GM20431 (cell line): ENCODE data around the gene PSG2.
"Not testable (repeated sequence)": the region's sequence is repeated elsewhere in the genome, so short reads cannot be mapped to it uniquely, and the experiment has no call there.

Source experiments
- in situ Hi-C: fragments of 300-500 bp; cut with MseI, MboI; formaldehyde crosslinking; loops from one replicate; pipeline ENCODE4 v1.15.0; 2020; ENCODE audit warnings: low sequenced_read_pairs; ENCODE audit not compliant: unreplicated experiment

PSG2 gene

GRCh38 chr19:43083721-43084120 is 1.2 kb upstream of the PSG2 start:
- in situ Hi-C loops: not testable (repeated sequence)

DNA sequence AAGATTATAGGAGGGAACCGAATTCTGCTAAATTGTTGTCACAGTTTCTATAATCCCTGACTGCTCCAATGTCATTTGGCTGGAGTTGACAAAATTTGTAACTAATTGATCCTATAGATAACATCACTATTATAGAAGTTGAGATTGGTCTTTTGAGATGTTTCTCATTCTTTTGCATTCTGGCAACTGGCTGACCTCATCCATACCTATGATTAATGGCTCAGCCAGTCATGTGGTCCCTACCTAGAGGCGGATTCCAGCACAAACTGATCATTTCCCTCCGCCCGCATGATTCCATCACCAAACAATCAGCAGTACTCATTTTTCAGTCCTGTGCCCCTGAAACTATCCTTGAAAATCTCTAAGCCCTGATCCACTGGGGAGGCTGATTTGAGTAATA is 4.2 kb downstream of the PSG2 start:
- in situ Hi-C loops: no loop called here

DNA sequence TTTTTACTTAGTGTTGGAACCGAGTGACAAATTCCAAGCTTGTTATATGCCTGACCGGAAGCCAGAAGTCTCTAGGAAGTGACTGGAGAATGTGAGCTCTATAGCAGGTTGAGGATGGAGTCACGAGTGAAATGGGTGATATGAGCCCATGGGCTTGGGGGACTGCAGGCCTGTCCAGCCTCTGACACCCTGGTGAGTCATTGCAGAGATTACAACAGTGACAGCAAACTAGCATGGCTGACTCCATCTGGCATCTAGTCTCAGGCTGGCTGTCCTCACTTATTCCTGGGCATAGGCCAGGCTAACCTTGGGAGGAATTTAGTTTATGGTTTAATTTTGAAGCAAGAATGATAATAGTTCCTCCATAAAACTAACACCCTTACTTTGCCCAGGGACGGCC is 4.6 kb downstream of the PSG2 start:
- in situ Hi-C loops: not testable (repeated sequence)

DNA sequence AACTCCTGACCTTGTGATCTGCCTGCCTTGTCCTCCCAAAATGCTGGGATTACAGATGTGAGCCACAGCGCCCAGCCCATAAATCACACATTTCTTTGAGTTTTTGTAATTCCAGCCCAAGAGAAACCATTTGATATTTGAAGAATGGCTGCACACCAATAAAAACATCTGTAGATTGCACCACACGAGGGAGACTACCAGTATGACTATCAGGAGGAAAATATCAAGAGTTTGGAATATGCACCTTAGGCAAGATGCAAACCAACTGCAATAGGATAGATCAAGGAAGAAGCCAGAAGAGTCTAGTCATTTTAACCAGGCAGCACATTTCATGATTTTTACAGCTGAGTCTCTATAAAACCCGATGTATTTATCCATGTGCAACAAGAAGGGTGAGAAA is 20.1 kb downstream of the PSG2 start:
- in situ Hi-C loops: not testable (repeated sequence)

DNA sequence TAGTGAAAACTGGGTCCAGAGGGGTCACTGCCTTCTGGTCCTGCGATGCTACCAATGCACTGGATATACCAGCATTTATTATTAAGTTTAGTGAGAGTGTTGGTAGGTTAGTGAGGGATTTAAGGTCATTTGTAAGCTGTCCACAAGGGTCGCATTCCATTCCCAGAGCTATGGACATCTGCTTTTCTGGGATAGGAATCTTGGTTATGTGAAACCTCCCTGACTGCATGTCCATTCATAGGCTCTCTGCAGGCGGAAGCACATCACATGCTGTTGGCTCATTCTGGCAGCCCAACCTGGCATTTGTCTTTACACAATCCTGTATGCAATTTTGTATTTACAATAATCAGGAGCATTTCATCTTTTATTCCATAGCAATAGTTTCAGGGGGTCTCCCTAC is 21.2 kb downstream of the PSG2 start:
- in situ Hi-C loops: not testable (repeated sequence)

DNA sequence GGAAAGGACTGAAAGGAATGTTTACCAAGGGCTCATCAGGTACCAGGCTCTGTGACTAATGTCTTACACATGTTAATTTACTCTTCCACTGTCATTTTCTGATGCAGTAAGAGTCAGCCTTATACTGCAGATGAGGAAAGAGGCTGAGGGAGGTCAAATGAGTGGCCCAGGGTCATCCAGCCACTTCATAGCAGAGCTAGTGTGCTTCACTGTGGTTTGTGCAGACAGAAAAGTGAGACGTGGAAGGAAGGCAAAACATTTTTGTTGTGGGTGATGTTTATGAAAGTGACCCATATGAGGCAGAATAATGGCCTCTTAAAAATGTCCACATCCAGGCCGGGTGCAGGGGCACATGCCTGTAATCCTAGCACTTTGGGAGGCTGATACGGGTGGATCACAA is 22.2 kb downstream of the PSG2 start:
- in situ Hi-C loops: not testable (repeated sequence)

- in situ Hi-C loops: not testable (repeated sequence)
Observed at GRCh38 chr19:43059482-43059881, 23.0 kb downstream of the PSG2 start.

- in situ Hi-C loops: not testable (repeated sequence)
Observed at GRCh38 chr19:43058440-43058839, 24.1 kb downstream of the PSG2 start.

GRCh38 chr19:43047966-43048365 is 34.5 kb downstream of the PSG2 start:
- in situ Hi-C loops: not testable (repeated sequence)

DNA sequence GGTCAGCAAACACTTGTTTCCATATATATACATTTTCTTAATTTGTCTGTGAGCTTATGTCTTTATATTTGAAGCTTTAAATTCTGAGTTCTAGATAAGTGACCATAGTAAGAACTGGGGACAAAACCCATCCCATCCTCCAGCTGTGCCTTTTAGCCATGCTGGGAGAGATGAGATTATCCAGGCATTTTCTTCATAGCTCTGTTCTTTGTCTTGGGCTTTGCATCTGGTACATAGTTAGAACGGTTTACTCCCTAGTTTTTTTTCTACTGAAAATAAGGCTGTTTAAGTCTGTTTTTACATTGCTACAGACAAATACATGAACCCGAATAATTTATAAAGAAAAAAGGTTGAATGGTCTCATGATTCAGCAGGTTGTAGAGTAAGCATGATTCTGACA is 35.9 kb downstream of the PSG2 start:
- in situ Hi-C loops: not testable (repeated sequence)

GRCh38 chr19:43043492-43044180 is 38.9 kb downstream of the PSG2 start:
- in situ Hi-C loops: not testable (repeated sequence)

- in situ Hi-C loops: not testable (repeated sequence)
Observed at GRCh38 chr19:43031645-43032044, 50.9 kb downstream of the PSG2 start.

DNA sequence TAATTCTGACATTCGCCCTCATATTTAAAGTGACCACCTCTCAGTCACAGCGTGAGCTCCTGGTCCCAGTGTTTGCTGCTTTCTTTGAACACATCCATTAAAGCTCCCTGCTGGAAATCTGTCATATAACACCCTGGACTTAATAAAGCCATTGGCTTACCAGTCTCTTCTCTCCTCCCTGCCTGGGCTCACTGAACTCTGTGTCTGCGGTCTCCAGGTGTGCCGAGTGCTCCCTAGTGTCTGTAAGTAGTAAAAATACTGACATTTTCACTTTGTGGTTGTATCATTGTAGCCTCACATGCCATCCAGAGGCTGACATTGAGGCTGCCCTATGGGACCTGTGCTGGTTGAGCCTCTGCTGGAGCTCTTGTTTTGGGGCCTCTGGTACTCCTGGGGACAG is 53.6 kb downstream of the PSG2 start:
- in situ Hi-C loops: no loop called here

GRCh38 chr19:43027985-43028384 is 54.5 kb downstream of the PSG2 start:
- in situ Hi-C loops: not testable (repeated sequence)

DNA sequence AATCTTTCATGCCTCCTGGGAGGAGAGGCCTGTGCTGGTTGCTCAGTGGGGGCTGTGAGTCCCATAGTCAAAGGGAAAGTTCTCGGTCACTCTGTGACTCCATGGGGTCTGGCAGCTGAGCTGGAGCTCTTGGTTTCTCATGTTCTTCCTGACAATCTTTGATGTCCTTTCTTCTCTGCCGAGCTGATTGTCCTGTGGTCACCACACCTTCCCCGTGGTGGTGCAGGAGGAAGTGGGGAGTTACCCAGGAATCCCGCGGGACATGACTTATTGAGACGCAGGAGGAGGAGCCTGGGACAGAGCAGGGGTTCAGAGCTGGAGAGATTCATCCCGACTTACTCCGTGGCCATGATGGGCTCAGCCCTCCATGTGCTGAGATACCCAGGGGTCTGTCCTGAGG is 55.4 kb downstream of the PSG2 start:
- in situ Hi-C loops: not testable (repeated sequence)

- in situ Hi-C loops: not testable (repeated sequence)
Observed at GRCh38 chr19:43026369-43026768, 56.1 kb downstream of the PSG2 start, which contains the start of gene PSG11. Gene PSG11 (minus strand): TSS chr19:43026469. CDS start chr19:43026372, 97 bp downstream.

DNA sequence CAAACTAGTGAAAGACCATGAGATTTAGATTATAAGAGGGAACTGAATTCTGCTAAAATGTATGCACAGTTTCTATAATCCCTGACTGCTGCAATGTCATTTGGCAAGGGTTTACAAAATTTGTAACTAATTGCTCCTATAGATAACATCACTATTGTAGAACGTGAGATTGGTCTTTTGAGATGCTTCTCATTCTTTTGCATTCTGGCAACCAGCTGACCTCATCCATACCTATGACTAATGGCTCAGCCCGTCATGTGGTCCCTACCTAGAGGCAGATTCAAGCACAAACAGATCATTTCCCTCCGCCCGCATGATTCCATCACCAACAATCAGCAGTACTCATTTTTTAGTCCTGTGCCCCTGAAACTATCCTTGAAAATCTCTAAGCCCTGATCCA is 60.4 kb downstream of the PSG2 start:
- in situ Hi-C loops: not testable (repeated sequence)

GRCh38 chr19:43021629-43022028 is 60.9 kb downstream of the PSG2 start:
- in situ Hi-C loops: not testable (repeated sequence)

- in situ Hi-C loops: not testable (repeated sequence)
Observed at GRCh38 chr19:43019588-43019987, 62.9 kb downstream of the PSG2 start.
